Smooth muscle cell (in vitro differentiated cells): Measurements from ENCODE around the gene SYNGAP1. TPM values are rescaled to one million over a fixed set of nuclear protein-coding genes. Genes with fewer than 3 reads are reported as not detected.

Experiments used
- DNase-seq: peaks from one replicate; lab custom pipeline; 2025; ENCODE audit not compliant: unreplicated experiment; lab: John Stamatoyannopoulos, UW
- H2AFZ ChIP-seq: fragments of 200-600 bp; sonication (generic); 2 replicates; pipeline ENCODE4 v1.6.0; 2016; ENCODE audit warnings: antibody characterized with exemption, low read depth, mild to moderate bottlenecking
- H3F3A ChIP-seq: fragments of 200-600 bp; sonication (generic); 2 replicates; pipeline ENCODE4 v1.6.0; 2017; ENCODE audit warnings: antibody characterized with exemption, low read depth
- H3K27ac ChIP-seq: fragments of 200-600 bp; sonication (generic); 2 replicates; pipeline ENCODE4 v1.5.1; 2016; ENCODE audit warnings: low read depth, mild to moderate bottlenecking
- H3K27me3 ChIP-seq: fragments of 200-600 bp; sonication (generic); 2 replicates; pipeline ENCODE4 v1.6.1; 2016; ENCODE audit warnings: low read depth, mild to moderate bottlenecking
- H3K36me3 ChIP-seq: fragments of 200-600 bp; sonication (generic); 2 replicates; pipeline ENCODE4 v1.5.1; 2016; ENCODE audit warnings: low read depth
- H3K4me1 ChIP-seq: fragments of 200-600 bp; sonication (generic); 2 replicates; pipeline ENCODE4 v1.5.1; 2016; ENCODE audit warnings: low read depth
- H3K4me2 ChIP-seq: fragments of 200-600 bp; sonication (generic); 2 replicates; pipeline ENCODE4 v1.6.0; 2016; ENCODE audit warnings: mild to moderate bottlenecking
- H3K4me3 ChIP-seq: fragments of 200-600 bp; sonication (generic); 2 replicates; pipeline ENCODE4 v1.5.1; 2016; ENCODE audit warnings: mild to moderate bottlenecking
- H3K79me2 ChIP-seq: fragments of 200-600 bp; sonication (generic); 2 replicates; pipeline ENCODE4 v1.6.0; 2016; ENCODE audit warnings: low read depth, mild to moderate bottlenecking
- H3K9ac ChIP-seq: fragments of 200-600 bp; sonication (generic); 2 replicates; pipeline ENCODE4 v1.6.0; 2016; ENCODE audit warnings: low read depth
- H3K9me3 ChIP-seq: fragments of 200-600 bp; sonication (generic); replicated peaks from 2 replicates; pipeline ENCODE4 v1.5.1; 2016; ENCODE audit warnings: low read depth
- H4K20me1 ChIP-seq: fragments of 200-600 bp; sonication (generic); 2 replicates; pipeline ENCODE4 v1.6.0; 2016; ENCODE audit warnings: low read depth
- WGBS: methylation state at CpG from one replicate; pipeline ENCODE4 v1.1.7; 2016; ENCODE audit warnings: low lambda C conversion rate; 5-methylcytosine and 5-hydroxymethylcytosine counted together
- polyA plus RNA-seq: library from polyadenylated mRNA; unstranded; fragments of >200 nt; fragmentation: Nextera tagmentation; extraction: Ambion mirVana; gene quantifications from 2 replicates; pipeline ENCODE4 v1.2.1, GENCODE V29; 2016
- total RNA-seq: library from RNA; depleted of rRNA; stranded (reverse); fragments of >200 nt; gene quantifications from 2 replicates; pipeline ENCODE4 v1.2.3, GENCODE V29; 2014
- TF ChIP-seq, protein P1 (sequence below): fragments of 200-600 bp; sonication (generic); IDR thresholded peaks from 2 replicates; pipeline ENCODE4 v1.5.1; 2017; ENCODE audit warnings: borderline replicate concordance, mild to moderate bottlenecking, antibody characterized with exemption; ENCODE audit not compliant: insufficient read depth, poor library complexity, severe bottlenecking

The SYNGAP1 gene
- total and polyA plus RNA-seq, 2 experiments from 2014 or later: 1.9 to 10.4 TPM

GRCh38 chr6:33417903-33418689, 1.8 kb upstream of the SYNGAP1 start, which contains the start of gene CUTA:
CUTA (minus strand) TSS chr6:33418107; CDS start chr6:33418000, 107 bp downstream.
- peaks cover 7% of the 10 kb centered on the region for H3F3A ChIP-seq
- peak within 1 kb of the TSS; percentile 99 for H3K27ac ChIP-seq
- peak; percentile 91 for DNase-seq
- peaks cover 47% of the 10 kb centered on the region for H3K79me2 ChIP-seq
- TF ChIP-seq, protein P1, sequence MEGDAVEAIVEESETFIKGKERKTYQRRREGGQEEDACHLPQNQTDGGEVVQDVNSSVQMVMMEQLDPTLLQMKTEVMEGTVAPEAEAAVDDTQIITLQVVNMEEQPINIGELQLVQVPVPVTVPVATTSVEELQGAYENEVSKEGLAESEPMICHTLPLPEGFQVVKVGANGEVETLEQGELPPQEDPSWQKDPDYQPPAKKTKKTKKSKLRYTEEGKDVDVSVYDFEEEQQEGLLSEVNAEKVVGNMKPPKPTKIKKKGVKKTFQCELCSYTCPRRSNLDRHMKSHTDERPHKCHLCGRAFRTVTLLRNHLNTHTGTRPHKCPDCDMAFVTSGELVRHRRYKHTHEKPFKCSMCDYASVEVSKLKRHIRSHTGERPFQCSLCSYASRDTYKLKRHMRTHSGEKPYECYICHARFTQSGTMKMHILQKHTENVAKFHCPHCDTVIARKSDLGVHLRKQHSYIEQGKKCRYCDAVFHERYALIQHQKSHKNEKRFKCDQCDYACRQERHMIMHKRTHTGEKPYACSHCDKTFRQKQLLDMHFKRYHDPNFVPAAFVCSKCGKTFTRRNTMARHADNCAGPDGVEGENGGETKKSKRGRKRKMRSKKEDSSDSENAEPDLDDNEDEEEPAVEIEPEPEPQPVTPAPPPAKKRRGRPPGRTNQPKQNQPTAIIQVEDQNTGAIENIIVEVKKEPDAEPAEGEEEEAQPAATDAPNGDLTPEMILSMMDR: peak; percentile 12
- peak within 1 kb of the TSS; percentile 65 for H3K4me3 ChIP-seq
- WGBS: under 1% methylated on average over 50 of the region's 51 CpGs
- H3K9me3 ChIP-seq: no peaks in the 10 kb centered on the region
- H3K27me3 ChIP-seq: no peaks in the 10 kb centered on the region
- H3K36me3 ChIP-seq: no peaks in the 10 kb centered on the region
- H4K20me1 ChIP-seq: peaks cover 8% of the 10 kb centered on the region
- peak within 1 kb of the TSS; percentile 98 for H3K4me2 ChIP-seq
- H2AFZ ChIP-seq: peak within 1 kb of the TSS; percentile 11
- peaks cover 37% of the 10 kb centered on the region for H3K4me1 ChIP-seq
- H3K9ac ChIP-seq: peak within 1 kb of the TSS; percentile 96

- TF ChIP-seq, protein P1: no peak
- H3K9ac ChIP-seq: peak overlapping the region; percentile 96
- no peaks in the 10 kb centered on the region for H3K36me3 ChIP-seq
- H3K4me1 ChIP-seq: peaks cover 37% of the 10 kb centered on the region
- H3K4me2 ChIP-seq: peak overlapping the region; percentile 88
- DNase-seq: no peak
- H3K27ac ChIP-seq: peak overlapping the region; percentile 99
- peaks cover 8% of the 10 kb centered on the region for H4K20me1 ChIP-seq
- H3F3A ChIP-seq: peaks cover 8% of the 10 kb centered on the region
- no peak overlapping the region for H2AFZ ChIP-seq
- H3K9me3 ChIP-seq: no peaks in the 10 kb centered on the region
- 13% methylated on average over 8 of the region's 8 CpGs for WGBS
- no peaks in the 10 kb centered on the region for H3K27me3 ChIP-seq
- peak overlapping the region; percentile 49 for H3K4me3 ChIP-seq
- peaks cover 47% of the 10 kb centered on the region for H3K79me2 ChIP-seq
These were observed 1.1 kb upstream of the SYNGAP1 start for GRCh38 chr6:33418690-33419291.

DNA sequence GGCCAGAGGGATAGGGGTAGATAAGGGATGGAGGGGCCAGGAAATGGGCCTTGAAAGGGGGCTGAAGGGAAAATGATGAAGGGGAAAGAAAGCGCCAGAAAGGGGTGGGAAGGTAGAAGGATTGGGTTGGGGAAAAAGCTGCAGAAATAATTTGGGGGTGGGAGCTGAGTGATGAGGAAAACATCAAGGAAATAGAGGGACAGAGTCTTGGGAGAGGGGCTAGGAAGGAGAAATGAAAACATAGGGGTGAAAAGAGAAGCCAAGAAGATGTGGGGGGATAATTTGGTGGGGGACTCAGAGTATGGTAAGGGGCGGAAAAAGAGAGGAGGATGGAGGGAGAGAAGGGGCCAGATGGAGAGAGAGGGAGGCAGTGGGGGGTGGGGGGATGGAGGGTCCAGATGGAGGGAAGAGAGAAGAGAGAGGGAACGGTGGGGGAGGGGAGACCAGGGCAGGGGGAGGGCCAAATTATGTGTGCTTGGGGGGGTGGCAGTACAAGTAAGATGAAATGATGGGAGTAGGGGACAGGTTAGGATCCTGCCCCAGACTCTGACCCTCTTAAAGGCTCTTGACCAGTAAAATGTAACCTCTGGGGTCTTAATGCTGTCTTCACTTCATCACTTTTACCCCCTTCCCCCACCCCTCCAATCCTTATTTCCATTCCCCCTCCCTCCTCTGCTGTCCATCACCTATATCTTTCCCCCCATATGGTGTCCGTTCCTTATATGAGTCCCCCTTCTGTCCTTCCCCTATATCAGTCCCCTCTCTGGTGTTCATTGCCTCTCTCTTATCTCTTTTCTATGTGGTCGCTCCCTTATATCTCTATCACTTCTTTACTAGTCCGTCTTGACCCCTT, 852 bp downstream of the SYNGAP1 start:
- H3K36me3 ChIP-seq: no peaks in the 10 kb centered on the region
- peaks cover under 1% of the 10 kb centered on the region for H4K20me1 ChIP-seq
- peak overlapping the region; percentile 39 for H3K27ac ChIP-seq
- no peaks in the 10 kb centered on the region for H3K9me3 ChIP-seq
- no peak overlapping the region for H2AFZ ChIP-seq
- WGBS: 43% methylated on average over 3 of the region's 6 CpGs
- peaks cover 23% of the 10 kb centered on the region for H3F3A ChIP-seq
- H3K27me3 ChIP-seq: no peaks in the 10 kb centered on the region
- no peak for DNase-seq
- H3K4me3 ChIP-seq: peak overlapping the region; percentile 54
- H3K9ac ChIP-seq: peak overlapping the region; percentile 96
- TF ChIP-seq, protein P1: no peak
- H3K4me1 ChIP-seq: peaks cover 48% of the 10 kb centered on the region
- peak overlapping the region; percentile 88 for H3K4me2 ChIP-seq
- H3K79me2 ChIP-seq: peaks cover 36% of the 10 kb centered on the region
